Activated effector memory CD4-positive, alpha-beta T cell treated with anti-CD3 and anti-CD28 coated beads, Interleukin-2, amount 50 U/mL, for 16 hours (primary cell): ENCODE measurements around the gene NPHP4.

Source experiments
- DNase-seq: peaks from one replicate; pipeline ENCODE4 v3.0.0-alpha.2; 2020

The NPHP4 gene

DNA sequence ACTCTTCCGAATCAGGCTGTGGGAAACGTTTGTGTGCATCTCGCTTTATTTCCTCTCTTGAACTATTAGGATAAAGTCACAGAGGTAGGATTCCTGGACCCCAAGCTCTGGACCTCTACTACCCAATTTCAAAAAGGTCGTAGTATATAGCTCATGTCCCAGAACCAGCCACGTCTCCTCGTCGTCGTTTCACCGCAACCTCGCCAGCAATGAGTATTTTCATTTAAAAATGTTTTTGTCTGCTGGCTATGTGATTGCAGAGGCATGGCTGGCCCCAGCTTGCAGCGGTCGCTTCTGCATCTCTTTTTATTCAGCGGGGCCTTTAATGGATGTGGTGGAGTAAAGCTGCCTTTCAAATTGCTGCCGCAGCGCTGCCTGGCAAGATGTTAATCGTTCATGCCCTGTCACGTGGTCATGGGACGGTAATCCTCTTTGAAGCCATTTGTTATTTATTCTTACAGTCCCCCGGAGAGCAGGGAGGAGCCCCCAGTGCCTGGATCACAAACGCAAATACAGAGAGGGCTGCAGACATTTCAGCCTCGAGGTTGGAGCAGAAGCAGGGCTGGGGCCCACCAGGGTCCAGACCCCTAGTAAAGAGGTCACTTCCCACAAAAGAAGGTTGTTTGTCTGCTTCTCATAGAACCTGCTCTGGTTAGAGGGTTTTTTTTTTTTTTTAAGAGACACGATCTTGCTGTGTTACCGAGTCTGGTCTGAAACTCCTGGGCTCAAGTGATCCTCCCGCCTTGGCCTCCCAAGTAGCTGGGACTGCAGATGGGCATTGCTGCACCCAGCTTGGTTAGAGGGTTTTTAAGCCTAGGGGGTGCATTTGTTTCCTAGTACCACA is 11.6 kb upstream of the NPHP4 start:
- peak; percentile 22 for DNase-seq

GRCh38 chr1:6002714-6003501 is 10.7 kb upstream of the NPHP4 start:
- peak; percentile 50 for DNase-seq

GRCh38 chr1:6001992-6002576 is 9.9 kb upstream of the NPHP4 start:
- DNase-seq = peak; percentile 62

DNA sequence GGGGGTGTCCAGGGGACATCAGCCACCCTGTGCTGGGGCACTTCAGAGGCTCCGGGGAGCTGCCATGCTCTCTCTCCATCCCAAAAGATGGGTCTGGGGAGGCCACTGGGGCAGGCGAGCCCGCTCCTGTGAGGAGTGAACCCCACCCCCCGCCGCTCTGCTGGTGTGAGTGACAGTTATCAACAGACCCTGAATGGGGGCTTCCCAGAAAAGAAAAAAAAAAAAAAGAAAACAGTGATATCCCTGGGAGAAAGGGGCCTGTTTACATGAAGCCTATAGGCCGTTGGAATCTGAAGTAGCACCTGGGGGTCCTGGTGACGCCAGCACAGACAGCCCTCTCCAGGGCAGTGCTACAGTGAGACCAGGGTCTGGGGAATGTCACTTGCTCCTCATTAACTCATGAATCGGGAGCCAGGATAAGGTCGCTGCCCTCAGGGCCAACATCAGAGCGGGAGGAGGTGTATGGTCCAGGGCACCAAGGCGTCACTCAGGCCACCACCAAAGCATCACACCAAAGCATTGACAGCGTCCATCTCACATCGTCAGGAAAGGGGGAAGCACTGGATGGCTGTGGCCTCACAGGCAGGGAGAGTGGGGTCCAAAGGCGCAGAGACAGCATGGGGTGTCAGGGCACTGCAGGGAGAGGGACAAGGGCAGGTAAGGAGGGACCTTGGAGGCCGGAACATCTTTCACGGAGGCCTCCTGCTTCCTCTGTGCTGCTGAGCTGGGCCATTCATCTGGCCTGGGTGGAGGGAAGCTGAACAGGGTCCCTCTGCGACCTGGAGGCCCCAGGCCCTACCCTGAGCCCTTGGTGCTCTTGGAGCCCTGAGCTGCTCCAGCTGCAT is 8.4 kb upstream of the NPHP4 start:
- DNase-seq = peak; percentile 56

GRCh38 chr1:5999711-6000443 is 7.7 kb upstream of the NPHP4 start:
- DNase-seq = peak; percentile 57

DNA sequence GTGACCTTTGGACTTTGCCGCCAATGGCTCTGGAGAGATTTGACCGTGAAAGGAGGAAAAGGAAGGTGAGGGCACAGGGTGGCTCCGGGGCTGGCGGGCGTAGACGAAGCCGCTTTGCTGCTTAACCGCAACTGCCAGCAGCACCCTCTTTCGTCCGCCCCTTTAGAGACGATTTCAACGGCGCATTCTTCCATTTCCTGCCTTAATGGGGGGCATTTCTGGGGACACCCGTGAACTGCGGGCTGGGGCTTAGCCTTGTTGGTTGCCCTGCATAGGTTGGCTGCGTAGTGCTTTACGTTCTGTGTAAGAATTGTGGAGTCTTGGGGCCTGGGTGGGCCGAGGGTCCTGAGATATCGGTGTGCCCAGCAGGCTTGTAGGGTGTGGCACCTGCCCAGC is 6.7 kb upstream of the NPHP4 start:
- peak; percentile 50 for DNase-seq

DNA sequence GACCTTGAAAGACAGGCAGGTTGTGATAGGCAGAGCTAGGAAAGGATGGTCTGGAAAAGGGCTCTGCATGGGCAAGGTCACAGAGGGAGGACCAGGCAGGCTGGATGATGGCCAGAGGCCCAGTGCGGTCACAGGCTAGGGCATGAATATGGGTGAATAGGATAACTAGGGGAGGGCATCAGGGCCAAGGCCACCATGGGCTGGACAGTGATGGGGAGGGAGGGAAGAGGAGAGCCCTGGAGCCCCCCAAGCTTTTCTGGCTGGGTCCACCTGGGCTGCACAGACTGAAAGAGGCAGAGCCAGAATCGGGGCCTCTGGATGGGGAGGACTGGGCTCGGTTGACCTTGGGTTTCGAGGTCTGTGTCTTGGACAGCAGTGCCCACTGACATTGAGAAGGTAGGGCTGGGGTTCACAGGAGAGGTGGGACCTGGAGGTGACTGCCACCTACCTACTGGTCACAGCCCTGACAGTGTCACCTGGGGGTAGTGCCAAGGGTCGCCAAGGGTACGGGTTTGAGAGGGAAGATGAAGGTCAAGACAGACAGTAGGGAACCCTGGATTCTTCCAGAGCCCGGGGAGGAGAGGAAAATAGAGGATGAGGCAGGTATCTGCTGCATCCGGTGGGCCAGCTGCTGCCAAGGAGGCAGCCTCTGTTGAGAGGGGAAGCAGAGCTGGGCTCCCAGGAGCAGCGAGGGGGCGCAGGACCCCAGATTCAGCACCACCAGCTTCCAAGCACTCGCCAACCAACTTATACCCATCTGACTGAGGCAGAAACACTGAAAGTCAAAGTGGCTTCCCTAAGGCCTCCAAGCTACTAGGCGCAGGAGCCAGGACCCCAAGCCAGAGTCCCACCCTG is 6.1 kb upstream of the NPHP4 start:
- peak; percentile 50 for DNase-seq

DNA sequence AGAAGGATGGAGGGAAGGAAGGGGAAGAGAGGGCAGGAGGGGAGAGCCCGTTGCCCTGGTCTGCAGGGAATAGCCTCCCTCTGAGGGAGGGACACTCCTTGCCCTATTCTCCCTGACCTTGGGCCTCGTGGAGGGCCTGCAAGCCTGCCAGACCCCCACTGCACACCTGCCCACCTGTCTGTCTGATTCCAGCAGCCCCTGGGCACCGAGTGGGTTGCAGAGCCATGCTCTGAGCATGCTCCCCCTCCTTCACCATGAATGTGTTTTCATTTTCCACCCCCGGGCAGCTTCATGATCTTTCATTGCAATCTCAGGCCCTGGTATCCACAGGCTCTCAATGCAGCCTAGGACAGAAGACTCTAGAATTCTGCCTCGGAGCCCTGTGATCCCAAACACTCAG is 5.1 kb upstream of the NPHP4 start:
- peak; percentile 52 for DNase-seq

DNA sequence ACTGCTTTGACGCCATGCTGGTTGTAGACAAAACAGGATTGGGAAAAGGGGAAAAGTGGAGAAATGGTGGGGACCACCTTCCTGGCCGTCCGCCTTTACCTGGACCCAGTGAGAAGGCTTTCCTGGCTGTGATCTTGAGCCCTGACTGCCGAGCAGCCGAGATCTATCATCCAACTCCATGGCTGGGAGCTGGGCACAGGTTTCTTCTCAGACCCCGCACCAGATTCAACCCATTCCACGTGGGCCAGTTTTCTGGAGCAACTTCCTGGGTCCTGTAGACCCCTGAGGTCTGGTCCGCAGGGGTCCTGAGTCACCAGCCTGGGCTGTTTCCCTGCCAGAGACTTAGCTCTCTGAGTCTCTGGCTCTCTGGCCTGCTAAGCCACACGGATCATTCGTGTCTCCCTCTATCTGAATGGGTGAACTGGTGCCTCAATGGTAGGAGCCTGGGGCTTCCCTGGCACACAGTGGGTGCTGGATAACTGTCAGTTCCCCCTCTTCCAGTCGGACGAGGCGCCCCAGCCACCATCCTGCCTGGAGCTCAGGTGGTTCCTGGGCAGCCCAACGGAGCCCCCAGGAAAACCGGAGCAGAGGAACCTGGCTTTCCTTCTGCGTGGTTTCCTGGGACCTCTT is 4.5 kb upstream of the NPHP4 start:
- peak; percentile 47 for DNase-seq

DNA sequence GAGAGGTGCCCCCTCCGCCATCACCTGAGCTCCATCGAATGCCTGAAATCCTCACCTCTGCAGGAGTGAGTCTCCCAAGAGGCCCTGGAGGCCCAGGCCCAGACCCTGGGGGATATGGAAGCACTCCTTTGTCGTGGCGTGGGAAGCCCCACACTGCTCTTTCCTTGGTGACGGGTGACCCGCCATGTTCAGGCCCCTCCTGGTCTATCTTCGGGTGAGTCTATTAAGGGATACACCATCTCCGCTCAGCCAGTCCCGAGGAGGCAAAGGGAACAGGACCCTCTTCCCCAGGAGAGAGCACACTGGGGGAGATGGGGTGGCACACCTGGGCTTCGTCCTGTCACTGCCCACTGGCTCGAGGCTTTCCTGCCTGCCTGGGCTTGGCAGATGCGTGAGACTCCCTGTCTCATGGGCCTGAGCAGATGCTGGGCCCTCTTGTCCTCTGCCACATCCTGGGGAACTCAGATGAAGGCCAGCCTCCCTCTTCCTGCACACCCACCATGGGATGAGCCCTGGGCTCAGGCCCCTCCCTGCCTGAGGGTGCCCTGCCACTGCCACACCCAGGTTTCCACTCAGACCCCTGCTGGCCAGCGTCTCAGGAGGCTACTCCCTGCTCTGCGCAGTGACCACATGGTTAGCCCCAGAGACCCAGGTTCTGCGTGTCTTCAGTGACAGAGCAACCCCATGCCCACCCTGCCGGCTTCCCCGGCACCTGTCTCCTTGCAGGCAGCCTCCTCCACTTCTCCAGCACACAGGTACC is 3.8 kb upstream of the NPHP4 start:
- DNase-seq = peak; percentile 43

DNA sequence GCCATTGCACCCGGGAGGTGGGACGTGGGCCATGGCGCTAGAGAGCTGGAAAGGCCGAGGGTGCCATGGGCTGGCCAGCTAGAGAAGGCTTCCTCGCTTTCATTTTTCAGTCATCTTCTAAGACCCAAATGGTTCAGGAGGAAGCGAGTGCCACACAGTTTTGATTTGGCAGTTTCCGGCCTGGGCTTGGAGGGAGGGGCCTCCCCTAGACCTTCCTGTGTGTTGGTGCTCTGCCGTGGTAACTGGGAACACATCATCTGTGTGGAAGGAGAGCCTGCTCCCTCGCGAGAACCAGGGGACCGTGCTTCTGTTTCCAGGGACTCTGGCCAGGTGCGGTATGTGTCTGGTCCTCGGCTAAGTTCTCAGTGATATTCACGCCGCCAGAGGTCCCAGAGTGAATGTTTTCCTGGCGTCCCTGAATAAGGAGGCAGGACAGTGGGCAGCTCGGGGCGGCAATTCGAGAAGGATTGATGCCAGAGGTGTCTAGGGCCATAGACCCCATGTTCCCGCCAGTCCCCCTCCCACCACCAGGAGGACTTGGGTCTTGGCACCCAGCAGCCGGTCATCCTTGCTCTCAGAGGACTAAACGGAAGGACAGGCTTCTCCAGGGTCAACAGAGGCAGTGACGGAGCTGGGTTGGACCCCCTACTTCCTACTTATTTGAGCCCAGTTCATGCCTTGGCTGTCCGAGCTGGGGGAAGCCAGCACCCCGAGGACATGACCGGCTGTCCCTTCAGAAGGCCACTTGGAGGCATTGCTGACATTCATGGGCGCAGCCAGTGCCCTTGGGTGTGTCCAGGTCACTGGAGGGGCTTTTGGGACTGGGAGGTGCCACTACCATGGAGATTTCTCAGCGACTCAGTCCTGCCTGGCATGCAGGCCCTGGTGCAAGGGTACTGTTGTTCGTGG is 2.7 kb upstream of the NPHP4 start:
- peak; percentile 87 for DNase-seq

- peak; percentile 73 for DNase-seq
Observed at GRCh38 chr1:5993556-5994491, 1.6 kb upstream of the NPHP4 start.

DNA sequence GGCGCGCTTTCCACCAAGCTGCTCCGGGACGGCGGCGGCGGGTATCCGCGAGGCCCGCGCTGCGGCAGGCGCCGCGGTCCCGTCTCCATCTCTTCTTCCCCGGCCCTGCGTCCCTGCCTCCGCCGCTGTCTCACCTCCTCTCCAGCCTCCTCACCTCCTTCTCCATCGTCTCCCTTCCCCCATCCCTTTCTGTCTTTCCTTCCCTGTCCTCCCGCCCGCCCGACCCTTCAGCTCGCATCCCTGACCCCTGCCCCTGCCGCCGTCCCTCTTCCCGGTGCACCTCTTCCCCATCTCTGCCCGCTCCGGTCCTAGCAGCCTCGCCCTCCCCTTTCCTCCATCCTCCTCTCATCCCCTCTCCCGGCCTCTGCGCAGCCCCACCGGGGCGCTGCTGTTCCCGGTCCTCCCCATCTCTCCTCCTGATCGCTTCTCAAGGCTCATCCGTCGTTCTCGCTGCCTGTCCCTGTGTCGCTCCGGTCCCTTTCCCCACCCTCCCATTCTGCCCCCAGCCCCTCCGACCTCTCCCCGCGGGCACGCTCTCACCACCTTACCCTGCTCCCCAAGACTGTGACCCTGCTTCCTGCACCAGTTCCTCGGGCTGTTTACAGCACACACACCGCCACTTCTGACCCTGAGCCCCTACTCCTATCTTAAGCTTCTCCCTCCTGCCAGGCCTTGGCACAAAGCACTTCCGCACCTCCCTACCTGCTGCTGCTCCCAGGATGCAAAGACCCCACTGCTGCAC is 760 bp upstream of the NPHP4 start:
- DNase-seq = peak; percentile 65

DNA sequence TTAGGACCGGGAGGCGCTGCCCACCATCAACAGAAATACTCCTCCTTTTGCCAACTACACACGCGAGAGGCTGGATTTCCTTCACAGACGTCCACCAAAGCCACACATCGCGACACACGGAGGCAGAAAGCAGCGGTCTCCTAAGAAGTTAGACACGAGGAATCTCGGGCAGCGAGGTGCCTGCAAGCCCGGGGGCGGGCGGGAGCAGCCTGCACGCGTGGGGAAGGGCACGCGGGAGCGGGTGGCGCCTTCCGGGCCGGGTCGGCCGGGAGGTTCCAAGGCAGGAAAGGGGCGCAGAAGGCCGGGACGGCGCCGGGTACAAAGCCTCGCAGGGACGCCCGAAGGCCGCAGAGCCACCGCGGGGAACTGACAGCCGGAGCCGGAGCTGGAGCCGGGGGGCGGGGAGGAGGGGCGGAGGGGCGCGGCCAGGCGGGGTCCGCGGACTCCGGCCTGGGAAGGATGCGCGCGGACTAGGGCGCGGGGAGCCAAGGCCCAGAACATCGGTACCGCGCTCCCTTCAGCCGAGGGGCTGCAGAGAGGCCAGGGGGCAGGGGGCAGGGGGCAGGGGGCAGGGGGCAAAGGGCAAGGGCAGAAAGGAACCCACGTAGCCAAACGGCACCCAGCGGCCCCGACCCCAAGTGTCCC is 722 bp downstream of the NPHP4 start:
- DNase-seq = peak; percentile 81

DNA sequence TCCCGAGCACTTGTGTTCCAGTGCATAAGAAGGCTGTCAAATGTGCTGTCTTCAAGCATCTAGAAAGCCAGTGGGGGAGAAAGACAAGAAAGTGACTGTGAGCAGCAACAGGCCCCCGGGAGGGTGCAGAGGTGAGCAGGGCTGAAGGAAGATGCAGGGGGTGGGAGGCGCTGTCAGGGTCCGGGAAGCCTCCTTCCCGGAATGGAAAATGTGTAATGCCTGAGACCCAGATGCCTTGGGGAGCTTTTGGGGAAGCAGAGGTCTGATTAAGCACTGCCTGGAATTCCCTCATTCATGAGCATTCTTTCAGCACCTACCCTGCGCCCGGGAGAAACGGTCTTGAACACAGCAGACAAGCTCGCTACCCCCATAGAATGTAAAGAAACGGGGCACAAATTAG is 1.3 kb downstream of the NPHP4 start:
- peak; percentile 58 for DNase-seq

- DNase-seq = peak; percentile 57
Observed at GRCh38 chr1:5989731-5990271, 2.4 kb downstream of the NPHP4 start.
